ENCODE measurements around the gene SORBS1. TPM values are rescaled to one million over a fixed set of nuclear protein-coding genes. Genes with fewer than 3 reads are reported as not detected.

Gene SORBS1
- total and polyA plus RNA-seq, 2 of the 13 experiments (the other 11 are each of a cell fraction or from before 2014, with no cell fraction given) = 16.8 to 39.8 TPM

GRCh38 chr10:95499482-95499989 is 61.6 kb downstream of the SORBS1 start:
- Histone ChIP-seq H4K20me1 (ENCODE audit: insufficient read depth, low read length) (no peaks in the 10 kb centered on the region), H3K36me3 (replicated peaks in 1 of 2; ENCODE audit: control insufficient read depth in 1 of 2, insufficient read depth in 2 of 2, low read length in 2 of 2) (no peaks in the 10 kb centered on the region), H2AFZ (ENCODE audit: low read length) (no peak overlapping the region), H3K4me3 (replicated peaks in 1 of 3; ENCODE audit: insufficient read depth in 1 of 3, low read depth in 2 of 3, low read length in 3 of 3) (no peak overlapping the region), H3K27ac (ENCODE audit: extremely low read length, insufficient read depth, low read length) (peak overlapping the region; percentile 43), H3K9me3 (ENCODE audit: low read length) (no peaks in the 10 kb centered on the region), H3K9ac (ENCODE audit: insufficient read depth, low read depth, low read length) (no peak overlapping the region), H3K4me2 (ENCODE audit: low read depth, low read length) (peak overlapping the region; percentile 34; the same call in 1 of the 2 replicates), H3K4me1 (ENCODE audit: insufficient read depth, low read length) (peaks cover 66% of the 10 kb centered on the region), H3K79me2 (ENCODE audit: insufficient read depth, low read length) (peaks cover 65% of the 10 kb centered on the region), H3K27me3 (ENCODE audit: control insufficient read depth in 1 of 2, insufficient read depth in 2 of 2, low read length in 2 of 2) (no peaks in the 10 kb centered on the region)
- BruUV-seq (replicated peaks) = no TSS peak
- DNase-seq (ENCODE audit: low spot score) = peak; percentile 73
- in situ Hi-C loops (cut with HindIII; ENCODE audit: extremely low pct_ligation_motif_present, low pct_unique_long_range_greater_than_20kb) (no loop called here), intact Hi-C loops (cut with micrococcal nuclease; ENCODE audit: unreplicated experiment) (no loop called here)
- ATAC-seq = no peak
- CTCF ChIA-PET (ENCODE audit: low intra/inter-chr PET ratio, low total read pairs) = no interaction called here
- FAIRE-seq = no peak
- WGBS (ENCODE audit: low lambda C conversion rate) = 35% methylated on average over 6 of the region's 6 CpGs
- POLR2A ChIA-PET = interaction anchor here (0.7 to 1.2 kb wide), 3 partner anchors 17 to 29 kb away, joined by 3 to 4 read pairs (median 3); no protein-coding TSS in a partner anchor
- TF ChIP-seq ZNF552 (CRISPR knock-in tag; IDR thresholded peaks at IDR 0.05; ENCODE audit: borderline replicate concordance) (no peak), FOXK2 (IDR thresholded peaks at IDR 0.05) (no peak), ZNF281 (CRISPR knock-in tag; IDR thresholded peaks at IDR 0.05; ENCODE audit: borderline replicate concordance) (no peak), CREM (IDR thresholded peaks at IDR 0.05) (peak; percentile 42; the same call in 1 of the 2 replicates), CREM (CRISPR knock-in tag; IDR thresholded peaks at IDR 0.05) (no peak), ZMAT5 (CRISPR knock-in tag; IDR thresholded peaks at IDR 0.05; ENCODE audit: borderline replicate concordance, low read depth) (no peak), GATA4 (IDR thresholded peaks at IDR 0.05; ENCODE audit: borderline replicate concordance, low read depth) (0 out of 2 replicates have a peak, but pooled peaks have one; percentile 37), ZGPAT (CRISPR knock-in tag; IDR thresholded peaks at IDR 0.05) (peak; percentile 30; the same call in 1 of the 2 replicates), ATF7 (IDR thresholded peaks at IDR 0.05) (no peak), ATF7 (CRISPR knock-in tag; IDR thresholded peaks at IDR 0.05) (no peak), NKX3-1 (CRISPR knock-in tag; IDR thresholded peaks at IDR 0.05) (no peak), RCOR2 (CRISPR knock-in tag; IDR thresholded peaks at IDR 0.05) (0 out of 2 replicates have a peak, but pooled peaks have one; percentile 37), MTF2 (CRISPR knock-in tag; IDR thresholded peaks at IDR 0.05; ENCODE audit: borderline replicate concordance) (no peak), ZNF703 (CRISPR knock-in tag; IDR thresholded peaks at IDR 0.05; ENCODE audit: borderline replicate concordance) (no peak), TRIM22 (IDR thresholded peaks at IDR 0.05) (no peak), ZNF251 (CRISPR knock-in tag; IDR thresholded peaks at IDR 0.05) (no peak), ZNF205 (CRISPR knock-in tag; IDR thresholded peaks at IDR 0.05) (no peak), SOX13 (IDR thresholded peaks at IDR 0.05) (no peak), SOX13 (CRISPR knock-in tag; conservative IDR thresholded peaks at IDR 0.05 in 1 of 2, IDR thresholded peaks at IDR 0.05 in 1 of 2) (peak in 1 of 2 experiments; percentile 53; a peak in 2 of 4 replicates), NR3C1 (CRISPR knock-in tag; IDR thresholded peaks at IDR 0.05) (no peak), HCFC1 (IDR thresholded peaks at IDR 0.05; ENCODE audit: low read depth, low read length) (no peak), GATAD2A (CRISPR knock-in tag; IDR thresholded peaks at IDR 0.05) (peak; percentile 64)
